Measurements from ENCODE around the gene FARS2. TPM values are rescaled to one million over a fixed set of nuclear protein-coding genes. Genes with fewer than 3 reads are reported as not detected.

The FARS2 gene
- total RNA-seq, 1 donor from 2014 or later, result 23.3 TPM

DNA sequence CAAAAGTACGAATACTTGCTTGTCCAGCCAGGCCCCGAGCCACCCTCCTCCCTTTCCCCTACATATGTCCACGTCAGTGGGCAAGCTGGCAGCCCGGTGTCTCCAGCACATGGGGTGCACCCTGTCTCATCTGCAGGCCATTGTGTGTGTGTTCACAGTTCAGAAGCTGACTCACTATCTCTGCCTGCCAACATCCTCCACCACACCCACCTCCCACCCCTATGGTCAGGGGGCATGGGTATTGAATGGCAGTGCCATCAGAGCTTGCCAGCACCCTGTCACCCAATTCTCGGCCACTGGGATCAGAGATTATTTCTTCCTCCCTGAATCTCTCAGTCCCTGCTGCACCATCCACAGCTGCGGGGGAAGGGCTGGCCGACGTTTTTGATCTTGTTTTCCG, 195.7 kb downstream of the FARS2 start:
- peaks cover 2% of the 10 kb centered on the region for H3K9me3 Mint-ChIP-seq

DNA sequence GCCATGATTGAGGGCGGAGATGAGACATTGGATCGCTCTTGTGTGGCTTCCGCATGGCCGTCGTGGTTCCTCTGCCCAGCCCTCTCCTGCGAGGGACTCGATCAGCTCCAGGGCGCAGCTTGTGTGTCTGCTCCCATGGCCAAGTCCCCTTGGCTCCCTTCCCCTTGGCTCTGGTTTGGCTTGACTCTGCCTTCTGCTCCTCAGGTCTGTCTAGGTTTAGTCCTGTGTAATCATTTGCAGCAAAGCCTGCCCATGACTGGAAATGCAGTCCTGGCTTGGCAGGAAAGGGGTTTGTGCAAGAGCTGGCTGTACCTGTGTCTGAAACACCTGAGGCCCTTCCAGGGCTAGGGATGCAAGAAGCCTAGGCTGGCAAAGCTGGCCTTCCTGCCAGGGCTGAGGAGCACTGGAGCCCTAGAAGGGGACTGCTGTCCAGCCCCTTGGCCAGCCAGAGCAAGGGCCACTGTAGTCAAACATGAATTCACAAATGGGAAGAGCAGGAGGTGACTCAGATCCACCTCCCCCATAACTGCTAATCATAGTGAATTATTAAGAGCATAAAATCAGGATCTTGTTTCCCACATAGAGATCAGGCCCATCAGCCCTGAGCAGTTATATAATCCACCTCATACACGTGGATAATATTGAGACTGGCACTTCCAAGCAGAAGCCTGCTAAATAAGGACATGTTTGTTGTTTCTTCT, 196.8 kb downstream of the FARS2 start:
- Mint-ChIP-seq H3K9me3 (peaks cover 2% of the 10 kb centered on the region), H3K27me3 (ENCODE audit: low read depth) (no peaks in the 10 kb centered on the region), H3K36me3 (ENCODE audit: low read depth) (peaks cover 2% of the 10 kb centered on the region), H3K27ac (ENCODE audit: unreplicated experiment) (no peak overlapping the region), H3K4me3 (no peak overlapping the region), H3K4me1 (peaks cover 30% of the 10 kb centered on the region)
- DNase-seq (ENCODE audit: low read depth, low spot score), result no peak
- TF ChIP-seq, protein P1, sequence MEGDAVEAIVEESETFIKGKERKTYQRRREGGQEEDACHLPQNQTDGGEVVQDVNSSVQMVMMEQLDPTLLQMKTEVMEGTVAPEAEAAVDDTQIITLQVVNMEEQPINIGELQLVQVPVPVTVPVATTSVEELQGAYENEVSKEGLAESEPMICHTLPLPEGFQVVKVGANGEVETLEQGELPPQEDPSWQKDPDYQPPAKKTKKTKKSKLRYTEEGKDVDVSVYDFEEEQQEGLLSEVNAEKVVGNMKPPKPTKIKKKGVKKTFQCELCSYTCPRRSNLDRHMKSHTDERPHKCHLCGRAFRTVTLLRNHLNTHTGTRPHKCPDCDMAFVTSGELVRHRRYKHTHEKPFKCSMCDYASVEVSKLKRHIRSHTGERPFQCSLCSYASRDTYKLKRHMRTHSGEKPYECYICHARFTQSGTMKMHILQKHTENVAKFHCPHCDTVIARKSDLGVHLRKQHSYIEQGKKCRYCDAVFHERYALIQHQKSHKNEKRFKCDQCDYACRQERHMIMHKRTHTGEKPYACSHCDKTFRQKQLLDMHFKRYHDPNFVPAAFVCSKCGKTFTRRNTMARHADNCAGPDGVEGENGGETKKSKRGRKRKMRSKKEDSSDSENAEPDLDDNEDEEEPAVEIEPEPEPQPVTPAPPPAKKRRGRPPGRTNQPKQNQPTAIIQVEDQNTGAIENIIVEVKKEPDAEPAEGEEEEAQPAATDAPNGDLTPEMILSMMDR (conservative IDR thresholded peaks at IDR 0.05), result no peak

More for the DNA sequence above, 195.7 kb downstream of the FARS2 start:
- Mint-ChIP-seq H3K4me3 (no peak overlapping the region), H3K27me3 (ENCODE audit: low read depth) (no peaks in the 10 kb centered on the region), H3K27ac (ENCODE audit: unreplicated experiment) (no peak overlapping the region), H3K36me3 (ENCODE audit: low read depth) (peaks cover 2% of the 10 kb centered on the region), H3K4me1 (peaks cover 23% of the 10 kb centered on the region)
- no peak for DNase-seq (ENCODE audit: low read depth, low spot score)
- TF ChIP-seq, protein P1 (conservative IDR thresholded peaks at IDR 0.05), result no peak

DNA sequence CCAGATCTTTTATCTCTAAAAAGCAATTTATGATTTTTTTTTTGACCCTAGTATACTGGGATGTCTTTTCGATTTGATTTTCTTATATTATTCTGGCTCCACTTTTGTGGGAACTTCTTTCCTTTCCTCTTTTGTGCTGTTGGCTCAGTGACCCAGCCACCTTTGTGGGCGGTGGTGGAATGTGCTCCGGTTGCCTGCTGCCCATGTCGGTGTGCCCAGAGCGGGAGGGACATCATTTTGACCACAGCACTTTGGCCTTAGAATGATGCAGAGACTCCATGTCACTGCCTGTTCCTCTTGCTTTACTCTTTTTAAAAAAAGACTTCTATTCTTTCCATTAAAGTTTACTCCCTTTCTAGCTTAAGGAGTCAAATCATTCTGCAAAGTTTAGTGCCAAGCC, 198.0 kb downstream of the FARS2 start:
- Mint-ChIP-seq H3K27ac (ENCODE audit: unreplicated experiment) (peak overlapping the region; percentile 81), H3K4me3 (no peak overlapping the region), H3K4me1 (peaks cover 34% of the 10 kb centered on the region), H3K36me3 (ENCODE audit: low read depth) (peaks cover 2% of the 10 kb centered on the region), H3K27me3 (ENCODE audit: low read depth) (no peaks in the 10 kb centered on the region), H3K9me3 (peaks cover 2% of the 10 kb centered on the region)
- no peak for DNase-seq (ENCODE audit: low read depth, low spot score)
- TF ChIP-seq, protein P1 (conservative IDR thresholded peaks at IDR 0.05), result no peak

DNA sequence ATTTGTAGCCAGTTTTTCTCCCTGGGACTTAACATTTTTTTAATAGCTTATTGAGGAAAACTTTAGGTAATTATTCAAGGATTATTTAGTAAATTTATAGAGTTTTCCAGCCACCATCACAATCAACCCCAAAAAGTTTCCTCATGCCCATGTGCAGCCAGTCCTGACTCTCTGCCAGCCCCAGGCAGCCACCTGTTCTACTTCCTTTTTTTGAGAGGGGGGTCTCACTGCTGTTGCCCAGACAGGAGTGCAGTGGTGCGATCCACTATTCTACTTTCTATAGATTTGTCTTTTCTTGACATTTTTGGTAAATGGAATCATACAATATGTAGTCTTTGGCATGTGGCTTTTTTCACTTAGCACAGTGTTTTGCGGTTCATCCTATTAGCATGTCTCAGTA, 200.1 kb downstream of the FARS2 start:
- Mint-ChIP-seq H3K36me3 (ENCODE audit: low read depth) (peaks cover 2% of the 10 kb centered on the region), H3K27me3 (ENCODE audit: low read depth) (no peaks in the 10 kb centered on the region), H3K9me3 (peaks cover 2% of the 10 kb centered on the region), H3K4me1 (peaks cover 40% of the 10 kb centered on the region), H3K27ac (ENCODE audit: unreplicated experiment) (no peak overlapping the region), H3K4me3 (no peak overlapping the region)
- TF ChIP-seq, protein P1 (conservative IDR thresholded peaks at IDR 0.05), result no peak
- DNase-seq (ENCODE audit: low read depth, low spot score), result no peak

DNA sequence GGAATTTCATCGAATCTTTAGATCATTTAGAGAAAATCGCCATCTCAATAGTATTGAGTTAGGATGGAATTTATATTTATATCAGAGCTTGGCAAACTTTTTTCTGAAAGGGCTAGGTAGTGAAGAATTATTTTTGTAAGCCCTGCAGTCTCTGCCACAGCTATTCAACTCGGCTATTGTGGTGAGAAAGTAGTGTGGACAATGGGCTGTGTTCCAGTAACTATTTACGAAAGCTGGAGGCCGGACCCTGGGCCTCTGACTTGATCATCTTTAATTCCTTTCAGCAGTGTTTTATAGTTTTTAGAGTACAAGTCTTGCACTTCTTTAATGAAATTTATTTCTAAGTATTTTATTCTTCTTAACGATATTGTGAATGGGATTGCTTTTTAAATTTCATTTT, 201.5 kb downstream of the FARS2 start:
- no peak for DNase-seq (ENCODE audit: low read depth, low spot score)
- Mint-ChIP-seq H3K9me3 (peaks cover 2% of the 10 kb centered on the region), H3K4me3 (no peak overlapping the region), H3K36me3 (ENCODE audit: low read depth) (peaks cover 2% of the 10 kb centered on the region), H3K27ac (ENCODE audit: unreplicated experiment) (no peak overlapping the region), H3K4me1 (peaks cover 34% of the 10 kb centered on the region), H3K27me3 (ENCODE audit: low read depth) (no peaks in the 10 kb centered on the region)
- TF ChIP-seq, protein P1 (conservative IDR thresholded peaks at IDR 0.05), result no peak

Data from neural crest cell (in vitro differentiated cells).